ENCODE measurements around the gene STOX1. TPM values are rescaled to one million over a fixed set of nuclear protein-coding genes. Genes with fewer than 3 reads are reported as not detected.
A peak's percentile ranks its signal among the peaks of the same experiment; 100 is the strongest.
"Not testable (repeated sequence)": the region's sequence is repeated elsewhere in the genome, so short reads cannot be mapped to it uniquely, and the experiment has no call there.

STOX1 gene
- total RNA-seq, 1 donor from 2014 or later, result 0.21 TPM

- peaks cover 26% of the 10 kb centered on the region for H3K36me3 Mint-ChIP-seq (ENCODE audit: low read depth, unreplicated experiment)
- peaks cover 3% of the 10 kb centered on the region for H3K4me1 Mint-ChIP-seq (ENCODE audit: unreplicated experiment)
- no peak for DNase-seq (ENCODE audit: low spot score)
- TF ChIP-seq CTCF (IDR thresholded peaks at IDR 0.05; ENCODE audit: unreplicated experiment), result no peak
- peak overlapping the region; percentile 38 for H3K4me3 Mint-ChIP-seq (ENCODE audit: unreplicated experiment)
- peaks cover 32% of the 10 kb centered on the region for H3K9me3 Mint-ChIP-seq (ENCODE audit: unreplicated experiment)
- no peak overlapping the region for H3K27ac Mint-ChIP-seq (ENCODE audit: unreplicated experiment)
- peaks cover 5% of the 10 kb centered on the region for H3K27me3 Mint-ChIP-seq (ENCODE audit: unreplicated experiment)
Observed at GRCh38 chr10:68864611-68865010, 37.3 kb downstream of the STOX1 start.

GRCh38 chr10:68868173-68868572 is 40.8 kb downstream of the STOX1 start:
- not testable (repeated sequence) for H3K4me3 Mint-ChIP-seq (ENCODE audit: unreplicated experiment); H3K27me3 Mint-ChIP-seq (ENCODE audit: unreplicated experiment); H3K9me3 Mint-ChIP-seq (ENCODE audit: unreplicated experiment); DNase-seq (ENCODE audit: low spot score); H3K27ac Mint-ChIP-seq (ENCODE audit: unreplicated experiment); H3K4me1 Mint-ChIP-seq (ENCODE audit: unreplicated experiment)
- peaks cover 10% of the 10 kb centered on the region for H3K36me3 Mint-ChIP-seq (ENCODE audit: low read depth, unreplicated experiment)

- no peak overlapping the region for H3K4me3 Mint-ChIP-seq (ENCODE audit: unreplicated experiment)
Observed at GRCh38 chr10:68869623-68870022, 42.3 kb downstream of the STOX1 start.

GRCh38 chr10:68870061-68870460 is 42.7 kb downstream of the STOX1 start:
- DNase-seq (ENCODE audit: low spot score), result no peak
- H3K36me3 Mint-ChIP-seq (ENCODE audit: low read depth, unreplicated experiment), result peaks cover 10% of the 10 kb centered on the region
- no peak for TF ChIP-seq CTCF (IDR thresholded peaks at IDR 0.05; ENCODE audit: unreplicated experiment)
- peaks cover 8% of the 10 kb centered on the region for H3K9me3 Mint-ChIP-seq (ENCODE audit: unreplicated experiment)
- no peaks in the 10 kb centered on the region for H3K27me3 Mint-ChIP-seq (ENCODE audit: unreplicated experiment)
- H3K4me1 Mint-ChIP-seq (ENCODE audit: unreplicated experiment), result peaks cover 3% of the 10 kb centered on the region
- no peak overlapping the region for H3K27ac Mint-ChIP-seq (ENCODE audit: unreplicated experiment)
- no peak overlapping the region for H3K4me3 Mint-ChIP-seq (ENCODE audit: unreplicated experiment)

More at GRCh38 chr10:68869623-68870022, 42.3 kb downstream of the STOX1 start:
- peaks cover 10% of the 10 kb centered on the region for H3K36me3 Mint-ChIP-seq (ENCODE audit: low read depth, unreplicated experiment)
- no peak overlapping the region for H3K27ac Mint-ChIP-seq (ENCODE audit: unreplicated experiment)
- no peaks in the 10 kb centered on the region for H3K27me3 Mint-ChIP-seq (ENCODE audit: unreplicated experiment)
- H3K9me3 Mint-ChIP-seq (ENCODE audit: unreplicated experiment), result peaks cover 8% of the 10 kb centered on the region
- peaks cover 3% of the 10 kb centered on the region for H3K4me1 Mint-ChIP-seq (ENCODE audit: unreplicated experiment)
- no peak for TF ChIP-seq CTCF (IDR thresholded peaks at IDR 0.05; ENCODE audit: unreplicated experiment)
- no peak for DNase-seq (ENCODE audit: low spot score)

- Mint-ChIP-seq H3K9me3 (ENCODE audit: unreplicated experiment) (peaks cover 8% of the 10 kb centered on the region), H3K4me1 (ENCODE audit: unreplicated experiment) (peaks cover 3% of the 10 kb centered on the region), H3K4me3 (ENCODE audit: unreplicated experiment) (no peak overlapping the region), H3K27me3 (ENCODE audit: unreplicated experiment) (no peaks in the 10 kb centered on the region), H3K36me3 (ENCODE audit: low read depth, unreplicated experiment) (peaks cover 10% of the 10 kb centered on the region), H3K27ac (ENCODE audit: unreplicated experiment) (no peak overlapping the region)
- no peak for DNase-seq (ENCODE audit: low spot score)
- no peak for TF ChIP-seq CTCF (IDR thresholded peaks at IDR 0.05; ENCODE audit: unreplicated experiment)
Observed at GRCh38 chr10:68870545-68871104, 43.3 kb downstream of the STOX1 start.

Measured in endothelial cell (in vitro differentiated cells).